ENCODE data around the gene MOB3B.

The MOB3B gene

GRCh38 chr9:27348785-27349697, 180.6 kb downstream of the MOB3B start:
- no peak overlapping the region for H3K4me3 ChIP-seq (ENCODE audit: severe bottlenecking)
- no peaks in the 10 kb centered on the region for H3K27me3 ChIP-seq (ENCODE audit: insufficient read depth, poor library complexity, severe bottlenecking)
- H3K9me3 ChIP-seq (ENCODE audit: severe bottlenecking), result no peaks in the 10 kb centered on the region
- ATAC-seq (ENCODE audit: low read depth) (no peak), DNase-seq (ENCODE audit: low spot score) (no peak)
- H3K27ac ChIP-seq (ENCODE audit: poor library complexity, severe bottlenecking), result no peak overlapping the region
- 0 out of 2 replicates have a peak, but pooled peaks cover 3% of the 10 kb centered on the region for H3K36me3 ChIP-seq (ENCODE audit: low read depth)
- TF ChIP-seq, protein P1, sequence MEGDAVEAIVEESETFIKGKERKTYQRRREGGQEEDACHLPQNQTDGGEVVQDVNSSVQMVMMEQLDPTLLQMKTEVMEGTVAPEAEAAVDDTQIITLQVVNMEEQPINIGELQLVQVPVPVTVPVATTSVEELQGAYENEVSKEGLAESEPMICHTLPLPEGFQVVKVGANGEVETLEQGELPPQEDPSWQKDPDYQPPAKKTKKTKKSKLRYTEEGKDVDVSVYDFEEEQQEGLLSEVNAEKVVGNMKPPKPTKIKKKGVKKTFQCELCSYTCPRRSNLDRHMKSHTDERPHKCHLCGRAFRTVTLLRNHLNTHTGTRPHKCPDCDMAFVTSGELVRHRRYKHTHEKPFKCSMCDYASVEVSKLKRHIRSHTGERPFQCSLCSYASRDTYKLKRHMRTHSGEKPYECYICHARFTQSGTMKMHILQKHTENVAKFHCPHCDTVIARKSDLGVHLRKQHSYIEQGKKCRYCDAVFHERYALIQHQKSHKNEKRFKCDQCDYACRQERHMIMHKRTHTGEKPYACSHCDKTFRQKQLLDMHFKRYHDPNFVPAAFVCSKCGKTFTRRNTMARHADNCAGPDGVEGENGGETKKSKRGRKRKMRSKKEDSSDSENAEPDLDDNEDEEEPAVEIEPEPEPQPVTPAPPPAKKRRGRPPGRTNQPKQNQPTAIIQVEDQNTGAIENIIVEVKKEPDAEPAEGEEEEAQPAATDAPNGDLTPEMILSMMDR (IDR thresholded peaks at IDR 0.05; ENCODE audit: poor library complexity, severe bottlenecking), result no peak
- H3K4me1 ChIP-seq (ENCODE audit: insufficient read depth, poor library complexity, severe bottlenecking), result no peaks in the 10 kb centered on the region

DNA sequence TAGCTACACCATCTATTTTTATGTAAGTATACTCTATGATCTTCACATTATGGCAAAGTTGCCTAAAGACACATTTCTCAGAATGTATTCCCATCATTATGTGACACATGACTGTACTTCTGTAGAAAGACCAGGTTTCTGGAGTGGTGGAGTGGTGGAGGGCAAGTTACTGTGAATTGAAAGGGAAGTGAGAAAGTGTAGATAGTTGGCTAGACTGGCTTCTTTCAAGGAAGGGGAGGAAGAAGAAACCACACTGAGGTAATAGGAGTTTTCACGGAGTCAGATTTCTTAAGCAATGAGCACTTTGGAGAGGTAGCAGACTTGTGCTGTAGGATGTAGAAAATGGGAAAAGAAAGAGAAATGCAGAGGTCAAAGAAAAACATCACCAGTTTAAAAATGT, 181.7 kb downstream of the MOB3B start:
- H3K27me3 ChIP-seq (ENCODE audit: insufficient read depth, poor library complexity, severe bottlenecking), result no peaks in the 10 kb centered on the region
- H3K4me1 ChIP-seq (ENCODE audit: insufficient read depth, poor library complexity, severe bottlenecking), result no peaks in the 10 kb centered on the region
- H3K4me3 ChIP-seq (ENCODE audit: severe bottlenecking), result no peak overlapping the region
- H3K36me3 ChIP-seq (ENCODE audit: low read depth), result 0 out of 2 replicates have a peak, but pooled peaks cover 3% of the 10 kb centered on the region
- H3K27ac ChIP-seq (ENCODE audit: poor library complexity, severe bottlenecking), result no peak overlapping the region
- H3K9me3 ChIP-seq (ENCODE audit: severe bottlenecking), result no peaks in the 10 kb centered on the region
- no peak for DNase-seq (ENCODE audit: low spot score)
- no peak for ATAC-seq (ENCODE audit: low read depth)
- TF ChIP-seq, protein P1 (IDR thresholded peaks at IDR 0.05; ENCODE audit: poor library complexity, severe bottlenecking), result no peak

DNA sequence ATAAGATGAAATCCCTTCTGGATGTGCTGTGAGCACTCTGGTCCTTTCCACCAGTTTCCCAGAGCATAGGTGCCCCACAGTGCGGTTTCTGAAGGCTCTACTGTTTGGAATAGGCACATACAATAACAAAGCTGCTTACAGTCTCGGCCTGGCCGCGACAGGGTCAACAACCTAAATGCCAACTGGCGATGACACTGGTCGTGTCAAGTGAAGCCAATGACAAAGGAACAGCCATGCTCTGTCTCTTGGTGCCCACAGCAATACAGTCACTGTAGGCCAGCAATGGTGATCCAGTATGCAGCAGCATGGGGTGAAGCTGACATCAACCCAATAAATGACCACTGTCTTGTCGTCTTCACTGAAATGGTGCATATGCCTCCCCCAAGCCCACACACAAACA, 184.8 kb downstream of the MOB3B start:
- H3K27me3 ChIP-seq (ENCODE audit: insufficient read depth, poor library complexity, severe bottlenecking), result no peaks in the 10 kb centered on the region
- no peak for DNase-seq (ENCODE audit: low spot score)
- 0 out of 2 replicates have a peak, but pooled peaks cover 3% of the 10 kb centered on the region for H3K36me3 ChIP-seq (ENCODE audit: low read depth)
- TF ChIP-seq, protein P1 (IDR thresholded peaks at IDR 0.05; ENCODE audit: poor library complexity, severe bottlenecking), result no peak
- no peaks in the 10 kb centered on the region for H3K9me3 ChIP-seq (ENCODE audit: severe bottlenecking)
- H3K27ac ChIP-seq (ENCODE audit: poor library complexity, severe bottlenecking), result no peak overlapping the region
- no peak overlapping the region for H3K4me3 ChIP-seq (ENCODE audit: severe bottlenecking)
- no peak for ATAC-seq (ENCODE audit: low read depth)
- no peaks in the 10 kb centered on the region for H3K4me1 ChIP-seq (ENCODE audit: insufficient read depth, poor library complexity, severe bottlenecking)

GRCh38 chr9:27341545-27342294, 187.9 kb downstream of the MOB3B start:
- TF ChIP-seq, protein P1 (IDR thresholded peaks at IDR 0.05; ENCODE audit: poor library complexity, severe bottlenecking), result no peak
- H3K27ac ChIP-seq (ENCODE audit: poor library complexity, severe bottlenecking), result no peak overlapping the region
- ATAC-seq (ENCODE audit: low read depth) (no peak), DNase-seq (ENCODE audit: low spot score) (no peak)
- H3K36me3 ChIP-seq (ENCODE audit: low read depth), result no peaks in the 10 kb centered on the region
- no peaks in the 10 kb centered on the region for H3K27me3 ChIP-seq (ENCODE audit: insufficient read depth, poor library complexity, severe bottlenecking)
- H3K4me3 ChIP-seq (ENCODE audit: severe bottlenecking), result no peak overlapping the region
- H3K9me3 ChIP-seq (ENCODE audit: severe bottlenecking), result no peaks in the 10 kb centered on the region
- no peaks in the 10 kb centered on the region for H3K4me1 ChIP-seq (ENCODE audit: insufficient read depth, poor library complexity, severe bottlenecking)
